Osteoblast (primary cell): ENCODE measurements around the gene RALGPS1. TPM values are rescaled to one million over a fixed set of nuclear protein-coding genes. Genes with fewer than 3 reads are reported as not detected.

Experiments used
- DNase-seq: peaks from one replicate; pipeline ENCODE4 v3.0.0; 2011; ENCODE audit warnings: low spot score, mixed read lengths; ENCODE audit not compliant: insufficient read length; ENCODE audit errors: missing footprints
- H2AFZ ChIP-seq: 2 replicates; pipeline ENCODE4 v1.6.0; 2011; ENCODE audit warnings: mild to moderate bottlenecking, low read length
- H3K27ac ChIP-seq: 2 replicates; pipeline ENCODE4 v1.5.1; 2011; ENCODE audit warnings: mild to moderate bottlenecking, low read depth, low read length, moderate library complexity
- H3K27me3 ChIP-seq: 2 replicates; pipeline ENCODE4 v1.6.0; 2012; ENCODE audit warnings: mild to moderate bottlenecking, control low read depth, inconsistent platforms, low read length, moderate library complexity; ENCODE audit not compliant: insufficient read depth
- H3K36me3 ChIP-seq: 2 replicates; pipeline ENCODE4 v1.5.1; 2011; ENCODE audit warnings: mild to moderate bottlenecking, low read length, control low read depth, moderate library complexity; ENCODE audit not compliant: insufficient read depth
- H3K4me1 ChIP-seq: 2 replicates; pipeline ENCODE4 v1.5.1; 2011; ENCODE audit warnings: mild to moderate bottlenecking, low read length, control low read depth, moderate library complexity; ENCODE audit not compliant: insufficient read depth
- H3K4me2 ChIP-seq: 2 replicates; pipeline ENCODE4 v1.6.0; 2011; ENCODE audit warnings: mild to moderate bottlenecking, low read length; ENCODE audit not compliant: insufficient read depth
- H3K4me3 ChIP-seq: fragments of 200-600 bp; sonication (generic); 3 replicates; pipeline ENCODE4 v1.5.1; 2012; ENCODE audit warnings: mild to moderate bottlenecking, low read length, inconsistent platforms; ENCODE audit not compliant: insufficient read depth
- H3K79me2 ChIP-seq: 2 replicates; pipeline ENCODE4 v1.6.0; 2012; ENCODE audit warnings: mild to moderate bottlenecking, low read length, control low read depth, inconsistent platforms; ENCODE audit not compliant: insufficient read depth
- H3K9me3 ChIP-seq: 2 replicates; pipeline ENCODE4 v1.5.1; 2011; ENCODE audit warnings: low read depth, low read length, control low read depth
- H4K20me1 ChIP-seq: 2 replicates; pipeline ENCODE4 v1.6.0; 2012; ENCODE audit warnings: mild to moderate bottlenecking, low read length, control low read depth; ENCODE audit not compliant: insufficient read depth
- CTCF ChIP-seq: IDR thresholded peaks from 2 replicates; pipeline ENCODE4 v1.5.1; 2011; ENCODE audit warnings: mild to moderate bottlenecking, low read depth, low read length, moderate library complexity; ENCODE audit errors: extremely low read depth
- total RNA-seq: library from RNA; depleted of rRNA; stranded (reverse); fragments of >200 nt; gene quantifications from 2 replicates; pipeline ENCODE4 v1.2.3, GENCODE V29; 2012

RALGPS1 gene
- total RNA-seq, 1 donor = 5.1 TPM

GRCh38 chr9:127167560-127168326 lies 253.2 kb downstream of the RALGPS1 start:
- H3K4me1 ChIP-seq = peaks cover 16% of the 10 kb centered on the region

GRCh38 chr9:127168756-127169574 lies 254.4 kb downstream of the RALGPS1 start:
- H4K20me1 ChIP-seq = no peaks in the 10 kb centered on the region
- H3K27me3 ChIP-seq = no peaks in the 10 kb centered on the region
- H3K4me1 ChIP-seq = peaks cover 6% of the 10 kb centered on the region
- no peaks in the 10 kb centered on the region for H3K9me3 ChIP-seq
- H3K4me2 ChIP-seq = no peak overlapping the region
- no peaks in the 10 kb centered on the region for H3K36me3 ChIP-seq
- H3K4me3 ChIP-seq = no peak overlapping the region
- no peak for TF ChIP-seq CTCF
- DNase-seq = no peak
- H3K79me2 ChIP-seq = no peaks in the 10 kb centered on the region
- H3K27ac ChIP-seq = no peak overlapping the region
- no peak overlapping the region for H2AFZ ChIP-seq

More at GRCh38 chr9:127167560-127168326, 253.2 kb downstream of the RALGPS1 start:
- H3K9me3 ChIP-seq = no peaks in the 10 kb centered on the region
- H2AFZ ChIP-seq = no peak overlapping the region
- no peaks in the 10 kb centered on the region for H4K20me1 ChIP-seq
- TF ChIP-seq CTCF = no peak
- H3K36me3 ChIP-seq = no peaks in the 10 kb centered on the region
- no peak overlapping the region for H3K4me3 ChIP-seq
- no peak overlapping the region for H3K27ac ChIP-seq
- no peaks in the 10 kb centered on the region for H3K79me2 ChIP-seq
- no peaks in the 10 kb centered on the region for H3K27me3 ChIP-seq
- no peak for DNase-seq
- H3K4me2 ChIP-seq = no peak overlapping the region

GRCh38 chr9:127169575-127169883 lies 254.9 kb downstream of the RALGPS1 start:
- Histone ChIP-seq H3K9me3 (no peaks in the 10 kb centered on the region), H3K4me1 (peaks cover 6% of the 10 kb centered on the region), H3K4me3 (no peak overlapping the region), H3K79me2 (no peaks in the 10 kb centered on the region), H3K4me2 (no peak overlapping the region), H3K27ac (no peak overlapping the region), H3K27me3 (no peaks in the 10 kb centered on the region), H2AFZ (no peak overlapping the region), H4K20me1 (no peaks in the 10 kb centered on the region), H3K36me3 (no peaks in the 10 kb centered on the region)
- TF ChIP-seq CTCF = no peak
- DNase-seq = no peak

- H3K9me3 ChIP-seq = no peaks in the 10 kb centered on the region
- no peak for DNase-seq
- no peak overlapping the region for H2AFZ ChIP-seq
Measured at GRCh38 chr9:127170103-127170502, 255.5 kb downstream of the RALGPS1 start.

More at GRCh38 chr9:127170103-127170502, 255.5 kb downstream of the RALGPS1 start:
- Histone ChIP-seq H3K27ac (no peak overlapping the region), H4K20me1 (no peaks in the 10 kb centered on the region), H3K4me3 (no peak overlapping the region), H3K4me2 (no peak overlapping the region), H3K36me3 (no peaks in the 10 kb centered on the region), H3K79me2 (no peaks in the 10 kb centered on the region), H3K27me3 (no peaks in the 10 kb centered on the region), H3K4me1 (peaks cover 6% of the 10 kb centered on the region)
- no peak for TF ChIP-seq CTCF
